ENCODE results near the gene RBKS.

RBKS gene

DNA sequence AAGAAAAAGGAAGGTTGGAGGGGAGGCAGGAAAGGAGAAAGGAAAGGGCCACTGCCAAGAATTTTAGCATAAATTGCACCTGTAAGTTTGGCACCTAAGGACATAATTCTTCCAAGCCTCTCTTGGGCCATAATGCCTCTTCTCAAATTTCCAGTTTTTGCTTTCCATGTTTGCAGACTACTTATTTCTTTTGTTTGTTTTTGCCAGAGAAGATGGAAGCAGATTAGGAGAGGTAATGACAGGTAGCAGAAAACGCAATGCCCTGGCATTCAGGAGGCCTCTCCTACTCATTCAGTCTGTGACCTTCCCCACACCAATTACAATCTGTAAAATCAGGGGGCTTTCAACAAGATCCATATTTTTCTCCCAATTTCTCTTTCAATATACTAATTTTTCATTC, 61.9 kb downstream of the RBKS start:
- no peak for DNase-seq

DNA sequence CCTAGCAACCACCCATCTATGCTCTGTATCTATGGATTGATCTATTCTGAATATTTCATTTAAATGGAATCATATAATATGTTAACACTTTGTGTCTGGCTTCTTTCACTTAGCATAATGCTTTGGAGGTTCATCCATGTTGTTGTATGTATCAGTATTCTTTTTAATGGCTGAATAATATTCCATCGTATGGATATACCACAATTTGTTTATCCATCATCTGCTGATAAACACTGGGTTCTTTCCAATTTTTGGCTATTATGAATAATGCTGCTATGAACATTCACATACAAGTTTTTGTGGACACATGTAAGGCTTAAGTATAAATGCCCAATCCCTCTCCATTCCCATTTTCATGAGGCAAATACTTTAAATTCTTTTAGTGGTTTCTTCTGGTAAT, 65.8 kb downstream of the RBKS start:
- DNase-seq: no peak

DNA sequence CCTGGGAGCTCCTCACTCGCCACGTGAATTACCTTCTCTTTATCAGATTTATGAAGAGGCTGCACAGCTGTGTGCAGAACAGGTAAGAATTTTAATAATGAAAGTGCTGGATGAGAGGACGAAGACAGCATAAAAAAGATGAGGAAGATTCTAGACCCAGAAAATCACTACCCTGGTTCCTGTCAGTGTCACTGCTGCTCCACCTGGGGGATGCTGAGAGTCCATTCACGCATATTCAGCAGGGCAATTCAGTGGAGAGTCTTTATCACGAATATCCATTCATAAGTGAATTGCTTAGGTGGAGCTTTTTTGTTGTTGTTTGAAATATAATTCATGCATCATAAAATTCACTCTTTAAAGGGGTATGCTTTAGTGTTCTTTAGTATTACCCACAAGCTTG, 66.6 kb downstream of the RBKS start:
- DNase-seq: no peak

DNA sequence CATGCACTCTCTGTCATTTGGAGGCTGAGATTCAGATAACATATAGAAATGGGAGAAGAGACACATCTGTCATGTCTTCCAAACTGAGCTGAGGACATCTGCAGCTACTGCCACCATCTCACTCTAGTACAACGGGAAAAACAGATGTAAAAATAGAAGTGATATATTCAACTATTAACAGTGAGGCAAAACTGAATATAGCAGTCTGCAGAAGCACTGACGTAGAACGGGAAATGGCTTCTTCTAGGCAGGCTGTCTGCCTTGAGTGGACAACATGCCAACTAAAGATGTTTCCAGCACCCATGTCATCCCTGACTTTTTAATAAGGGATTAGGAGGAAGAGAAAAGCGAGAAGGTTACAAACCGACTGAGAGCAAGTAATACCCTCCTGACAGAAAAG, 67.1 kb downstream of the RBKS start:
- DNase-seq: no peak

DNA sequence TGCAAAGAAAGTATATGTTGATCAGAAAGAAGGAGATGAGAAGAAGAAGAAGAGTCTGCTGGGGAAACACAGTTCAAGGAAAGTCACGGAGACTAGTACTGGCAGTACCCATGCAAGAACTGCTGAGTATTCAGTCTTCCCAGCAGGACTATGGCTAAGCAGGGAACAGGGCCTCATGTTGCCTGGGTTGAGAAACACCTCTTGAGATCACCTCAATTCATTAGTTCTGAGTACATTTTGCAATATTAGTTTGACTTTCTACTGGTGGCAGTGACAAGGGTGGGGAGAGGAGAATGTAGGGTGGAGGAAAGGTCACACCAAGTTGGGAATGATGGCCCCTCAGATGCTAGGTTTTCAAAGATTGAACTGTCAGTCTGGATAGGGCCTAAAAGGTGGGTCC, 68.1 kb downstream of the RBKS start:
- DNase-seq: no peak

DNA sequence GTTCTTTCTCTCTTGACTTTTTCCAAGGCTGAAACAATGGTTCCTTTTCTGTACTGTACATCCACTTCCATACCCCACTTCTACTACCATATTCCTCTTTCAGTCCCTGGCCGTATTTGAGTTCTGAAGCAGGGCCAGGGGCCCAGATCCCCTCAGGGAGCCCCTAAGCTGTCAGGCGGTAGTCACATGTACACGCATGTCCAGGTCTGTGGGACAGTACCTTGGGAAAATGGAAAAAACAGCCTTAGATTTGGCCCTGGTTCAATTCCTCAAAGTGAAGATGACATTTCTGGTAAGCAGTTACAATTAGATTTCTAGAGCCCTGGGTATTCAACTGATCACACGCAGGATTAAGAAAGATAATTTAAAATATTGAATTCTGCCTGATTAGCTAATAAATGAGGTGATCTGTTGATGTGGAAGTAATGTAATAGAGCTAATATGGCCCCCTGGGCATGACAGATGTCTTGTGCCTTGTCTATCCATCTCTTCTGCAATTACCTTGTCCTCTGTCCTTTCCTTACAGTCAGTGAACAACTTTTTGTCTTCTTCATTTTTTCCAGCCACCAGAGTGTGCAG, 74.2 kb downstream of the RBKS start:
- DNase-seq: no peak

DNA sequence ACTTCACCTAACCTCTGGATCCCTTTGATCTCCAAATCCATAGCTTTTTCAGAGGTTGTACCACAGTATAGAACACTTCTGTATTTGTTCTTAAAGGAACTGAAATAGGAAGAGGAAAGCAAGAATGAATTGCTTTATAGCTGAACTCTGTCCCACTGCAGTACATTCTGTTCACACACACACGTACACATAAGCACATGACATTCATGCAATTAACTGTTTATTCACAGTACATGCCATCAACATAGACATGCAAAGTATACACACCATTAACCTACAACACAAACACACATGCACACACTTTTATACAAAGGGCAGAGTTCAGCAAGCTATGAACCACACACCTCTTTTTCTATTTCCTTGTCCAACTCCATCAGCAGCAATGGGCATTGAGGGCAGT, 75.4 kb downstream of the RBKS start:
- DNase-seq: no peak

DNA sequence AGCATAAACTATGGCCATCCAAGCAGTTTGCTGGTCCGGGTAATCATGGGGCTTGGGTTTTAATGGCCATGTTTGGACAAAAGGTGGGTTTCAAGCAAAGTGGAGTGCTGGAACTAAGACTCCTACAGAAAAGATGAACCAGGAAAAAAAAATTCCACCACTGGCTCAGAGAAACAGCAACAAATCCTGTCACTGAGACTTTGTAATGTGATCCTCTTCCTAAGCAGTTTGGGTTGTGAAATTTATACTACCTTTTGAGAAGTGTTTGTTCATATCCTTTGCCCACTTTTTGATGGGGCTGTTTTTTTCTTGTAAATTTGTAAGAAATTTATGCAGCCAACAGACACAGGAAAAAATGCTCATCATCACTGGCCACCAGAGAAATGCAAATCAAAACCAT, 78.4 kb downstream of the RBKS start:
- DNase-seq: no peak

DNA sequence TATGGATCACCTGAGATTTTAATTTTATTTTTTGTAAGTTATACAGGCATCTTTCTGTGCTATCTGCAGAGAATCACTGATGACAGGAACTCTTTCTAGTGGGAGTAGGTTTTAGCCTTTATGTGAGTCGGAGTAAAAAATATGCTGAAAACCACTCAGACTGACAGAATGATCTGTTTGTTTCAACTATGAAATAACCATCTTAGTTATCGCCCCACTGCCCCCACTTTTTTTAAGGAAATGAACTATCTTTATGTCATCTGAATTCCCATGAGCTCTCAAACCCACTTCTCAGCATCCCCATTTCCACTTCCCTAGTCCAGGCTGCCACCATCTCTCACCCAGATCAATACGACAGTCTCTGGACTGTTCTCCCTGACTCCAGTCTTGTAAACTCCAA, 79.7 kb downstream of the RBKS start:
- DNase-seq: no peak

DNA sequence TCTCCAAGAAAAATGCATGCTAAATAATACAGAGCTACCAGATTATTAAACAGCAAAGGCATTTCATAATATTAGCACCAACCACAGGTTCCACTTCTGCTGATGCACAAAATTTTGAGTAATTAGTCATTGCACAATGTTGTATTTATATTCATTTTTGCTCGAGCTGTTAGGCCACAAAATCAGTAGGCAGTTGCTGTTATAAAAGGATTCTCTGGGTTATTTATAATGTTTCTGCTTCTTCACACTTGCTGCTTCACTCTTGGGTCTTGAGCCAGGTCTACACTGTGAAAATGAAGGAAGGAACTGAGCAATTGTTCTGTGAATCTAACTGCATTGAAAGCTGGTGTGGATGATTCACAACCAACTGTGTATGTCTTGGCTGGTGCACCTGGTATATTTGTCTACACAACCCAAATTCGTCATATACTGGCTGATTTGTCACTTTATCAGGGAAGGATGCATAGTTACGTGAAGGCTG, 80.4 kb downstream of the RBKS start:
- DNase-seq: no peak

DNA sequence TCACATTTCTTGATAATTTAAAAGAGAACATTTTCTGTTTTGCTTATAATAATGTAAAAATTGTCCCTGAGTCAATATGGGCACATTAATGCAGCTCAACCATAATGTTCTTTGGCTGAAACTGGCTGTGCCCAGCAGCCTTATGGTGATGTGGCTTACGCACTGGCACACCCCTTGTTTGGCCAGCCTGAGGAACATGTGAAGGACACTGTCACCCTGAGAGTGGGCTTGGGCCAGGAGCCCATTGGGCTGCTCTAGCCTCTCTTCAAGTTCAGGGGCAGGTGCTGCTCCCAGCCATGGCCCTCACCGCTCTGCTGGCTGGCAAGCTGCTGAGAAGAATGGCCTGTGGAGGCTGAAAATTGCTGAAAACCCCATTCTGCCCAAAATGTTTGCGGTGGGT, 81.2 kb downstream of the RBKS start:
- no peak for DNase-seq

DNA sequence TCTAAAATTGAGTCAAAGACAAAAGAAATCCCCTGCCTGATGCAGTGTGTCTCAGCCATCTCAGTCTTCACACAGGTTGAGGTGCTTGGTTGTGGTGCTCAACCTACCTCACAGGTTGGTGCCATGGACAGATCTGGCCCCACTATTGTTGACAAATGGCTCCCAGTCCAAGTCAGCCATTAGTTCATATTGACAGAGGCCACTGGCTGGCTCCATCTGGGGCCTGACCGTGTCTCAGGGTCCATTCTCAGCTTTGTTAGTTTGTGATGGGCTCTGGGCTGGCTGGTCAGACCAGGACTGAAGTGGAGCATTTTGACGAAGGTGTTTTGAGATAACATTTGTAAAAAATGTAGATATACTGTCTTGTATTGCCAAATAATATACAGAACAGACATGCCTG, 81.8 kb downstream of the RBKS start:
- no peak for DNase-seq

DNA sequence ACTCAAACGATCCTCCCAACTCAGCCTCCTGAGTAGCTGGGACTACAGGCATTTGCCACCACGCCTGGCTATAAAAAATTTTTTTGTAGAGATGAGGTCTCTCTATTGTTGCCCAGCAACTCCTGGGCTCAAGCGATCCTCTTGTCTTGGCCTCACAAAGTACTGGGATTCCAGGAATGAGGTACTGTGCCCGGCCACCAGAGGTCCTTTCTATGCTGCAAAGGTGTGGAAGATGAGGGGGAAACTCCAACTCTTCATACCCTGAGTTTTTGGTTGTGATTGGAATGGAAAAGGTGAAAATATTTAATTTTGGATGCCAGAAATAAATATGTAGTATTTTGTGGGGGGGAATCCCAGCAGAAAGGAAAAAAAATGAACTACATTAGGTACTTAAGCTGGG, 82.7 kb downstream of the RBKS start:
- peak; percentile 30 for DNase-seq

DNA sequence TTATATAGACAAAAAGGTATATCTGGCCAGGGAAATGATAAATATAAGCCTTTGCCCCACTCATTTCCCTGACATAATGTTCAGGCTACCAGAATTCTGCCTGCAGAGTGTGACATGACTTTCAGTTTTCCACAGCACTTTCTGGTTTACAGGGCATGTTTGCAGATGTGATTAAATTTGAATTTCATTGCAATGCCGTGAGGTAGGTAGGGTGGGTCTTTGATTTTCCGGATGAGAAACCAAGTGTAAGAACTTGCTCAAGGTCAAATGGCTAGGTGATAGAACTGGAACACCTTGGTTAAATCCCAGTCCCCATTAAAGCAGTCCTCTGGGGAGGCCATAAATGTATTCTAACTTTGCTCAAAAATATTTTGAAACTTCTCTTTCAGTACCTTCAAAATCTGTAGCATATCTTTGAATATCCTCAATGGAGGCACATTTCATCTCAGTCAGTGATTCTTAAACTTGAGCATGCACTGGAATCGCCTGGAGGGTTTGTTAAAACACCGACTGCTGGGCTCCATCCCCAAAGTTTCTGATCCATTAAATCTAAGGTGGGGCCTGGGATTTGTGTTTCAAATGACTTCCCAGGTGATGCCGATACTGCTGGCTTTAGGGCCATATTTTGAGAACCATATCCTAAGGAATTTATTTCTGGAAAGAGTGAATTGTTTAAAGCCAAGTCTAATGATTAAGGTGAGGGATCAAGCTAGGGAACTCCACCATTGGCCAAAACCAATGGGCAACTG, 83.7 kb downstream of the RBKS start:
- DNase-seq: no peak

DNA sequence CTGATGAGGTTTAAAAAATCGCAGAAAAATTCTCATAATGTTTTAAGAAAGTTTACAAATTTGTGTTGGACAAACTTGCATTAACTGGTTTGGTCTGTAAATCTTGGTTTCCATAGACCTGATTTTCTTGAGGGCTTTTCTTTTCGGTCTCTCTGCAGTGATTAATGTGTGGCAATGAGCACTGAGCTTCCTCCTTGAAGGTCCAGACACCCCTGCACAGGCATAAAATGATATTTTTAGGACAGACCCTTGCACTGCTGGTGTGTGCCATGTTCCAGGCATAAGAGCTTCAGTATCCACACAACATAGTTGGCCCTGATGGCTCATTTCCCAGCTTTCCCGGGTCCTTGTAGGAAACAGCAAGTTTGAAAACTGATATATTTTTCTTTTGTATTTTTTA, 85.0 kb downstream of the RBKS start:
- no peak for DNase-seq

DNA sequence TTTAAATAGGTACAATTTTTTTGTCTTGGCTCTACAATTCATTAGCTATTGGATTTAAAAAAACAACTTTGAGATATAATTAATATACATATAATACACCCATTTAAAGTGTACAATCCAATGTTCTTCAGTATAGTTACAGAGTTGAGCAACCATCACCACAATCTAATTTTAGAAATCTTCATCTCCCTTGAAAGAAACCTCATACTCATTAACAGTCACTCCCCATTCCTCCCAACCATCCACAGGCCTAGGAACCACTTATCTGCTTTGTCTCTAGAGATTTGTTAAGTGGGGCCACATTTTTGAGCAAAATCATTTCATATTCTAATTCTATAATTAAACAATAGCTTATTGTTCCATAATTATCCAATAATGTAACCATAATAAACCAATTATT, 86.0 kb downstream of the RBKS start:
- DNase-seq: no peak

DNA sequence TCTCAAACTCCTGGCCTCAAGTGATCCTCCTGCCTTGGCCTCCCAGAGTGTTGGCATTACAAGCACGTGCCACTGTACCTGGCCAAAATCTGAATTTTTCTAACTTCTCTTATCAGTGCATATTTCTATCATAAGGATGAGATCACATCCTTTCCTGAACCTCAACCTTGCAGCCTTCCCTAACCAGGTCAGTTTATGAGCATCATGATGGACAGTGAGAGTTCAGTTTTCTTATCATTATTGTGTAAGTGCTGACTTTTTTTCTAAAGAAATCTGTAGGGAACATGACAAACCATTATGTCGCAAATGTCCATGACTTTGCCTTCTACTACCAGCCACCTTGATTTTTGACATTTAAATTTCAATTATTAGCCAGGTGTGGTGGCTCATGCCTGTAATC, 87.1 kb downstream of the RBKS start:
- no peak for DNase-seq

DNA sequence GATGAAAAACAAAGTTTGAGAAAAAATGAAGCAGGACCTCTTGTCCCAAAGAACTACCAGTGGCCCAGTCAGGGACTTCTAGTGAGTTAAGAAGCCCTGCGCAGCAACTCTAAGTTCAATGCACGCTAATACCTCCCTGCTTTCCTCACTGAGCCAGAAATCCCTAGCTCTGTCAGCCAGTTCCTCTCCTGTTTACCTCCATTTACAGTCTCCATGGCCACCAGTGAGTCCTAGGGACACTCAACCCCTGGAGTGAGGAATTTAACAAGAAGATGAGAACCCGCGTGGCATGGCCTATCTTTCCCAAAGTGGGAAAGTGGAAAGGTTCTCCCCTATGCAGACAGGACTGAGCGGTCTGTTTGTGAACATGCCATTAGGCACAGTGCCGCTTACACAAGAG, 87.6 kb downstream of the RBKS start:
- DNase-seq: no peak

DNA sequence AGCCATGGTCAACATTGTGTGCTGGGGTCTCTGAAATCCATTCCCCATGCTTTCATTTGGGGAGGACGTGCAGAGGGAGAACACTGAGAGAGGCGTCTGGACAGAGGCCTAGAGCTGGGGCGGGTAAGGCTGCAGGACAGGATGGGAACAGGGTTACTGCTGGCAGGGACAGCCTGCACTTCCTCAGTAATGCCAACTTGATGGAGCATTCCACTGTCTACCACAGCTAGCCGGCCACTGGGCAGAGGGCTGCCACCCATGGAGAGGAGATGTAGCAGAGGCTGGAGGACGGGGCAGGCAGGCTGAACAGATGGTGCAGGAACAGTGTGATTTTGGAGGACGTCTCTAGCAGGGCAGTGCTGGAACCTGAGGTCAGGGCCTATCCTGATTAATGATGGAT, 89.3 kb downstream of the RBKS start:
- DNase-seq: no peak

DNA sequence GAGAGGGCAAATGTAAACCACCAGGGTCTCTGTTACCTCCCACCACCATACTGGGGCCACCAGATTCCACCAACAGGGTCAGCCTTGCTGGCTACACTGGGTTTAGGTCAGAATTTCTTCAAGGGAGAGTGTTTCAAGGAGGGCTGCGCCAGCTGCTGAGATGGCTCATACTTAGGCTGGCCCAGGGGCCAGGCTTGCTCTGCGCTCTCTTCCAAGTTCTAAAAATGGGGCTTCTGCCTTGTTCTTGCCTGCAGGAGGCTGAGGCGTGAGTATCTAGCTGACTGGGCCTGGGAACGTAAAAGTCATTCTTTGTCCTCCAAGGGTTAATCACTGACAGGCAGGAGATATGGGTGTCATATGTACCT, 90.6 kb downstream of the RBKS start:
- DNase-seq: no peak

DNA sequence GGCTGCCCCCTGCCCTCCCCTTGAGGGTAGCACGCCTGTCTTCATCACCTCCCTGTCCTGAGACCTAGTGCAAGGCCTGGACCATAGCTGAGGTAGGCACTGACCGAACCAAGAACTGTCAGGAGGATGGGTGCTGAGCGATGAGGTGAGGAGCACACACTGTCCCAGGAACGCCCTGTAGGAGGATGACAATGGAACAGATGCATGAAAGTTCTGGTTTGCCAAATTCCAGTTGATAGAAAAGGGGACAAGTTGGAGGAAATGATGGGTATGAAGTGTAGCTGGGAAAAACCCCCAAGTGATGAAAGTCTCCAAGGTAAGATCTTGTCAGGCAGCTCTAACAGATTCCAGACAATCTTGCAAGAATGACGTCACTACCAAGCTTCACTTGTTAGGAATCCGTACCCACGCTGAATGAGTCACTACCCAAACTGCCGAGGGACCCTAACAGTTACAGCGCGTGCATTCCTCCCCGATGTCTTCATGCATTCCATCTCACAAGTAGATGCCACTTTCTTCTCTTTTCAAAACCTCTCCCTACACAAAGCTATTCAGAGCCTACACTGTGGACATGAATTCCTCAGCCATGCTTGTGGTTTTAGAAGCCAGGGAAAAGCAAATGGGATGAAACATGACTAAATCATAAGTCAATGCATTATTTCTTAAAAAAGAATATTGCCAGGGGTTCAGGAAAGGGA, 91.1 kb downstream of the RBKS start:
- no peak for DNase-seq

DNA sequence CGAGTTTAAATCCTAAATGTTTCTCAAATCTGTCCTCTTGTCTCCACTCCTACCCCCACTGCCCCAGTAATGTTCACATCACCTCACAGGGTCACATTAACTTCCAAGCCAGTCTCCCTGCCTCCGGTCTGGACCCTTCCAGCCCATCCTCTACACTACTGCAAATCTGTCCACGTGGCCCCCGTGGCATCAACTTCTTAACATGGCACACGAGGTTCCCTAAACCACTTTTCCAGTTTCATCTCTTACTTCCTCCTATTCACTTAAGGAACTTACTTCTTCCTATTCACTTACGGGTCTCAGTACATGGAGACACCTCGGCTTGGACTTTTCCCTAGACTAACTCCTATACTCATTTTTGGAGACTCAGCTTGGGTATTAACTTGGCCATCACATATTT, 91.7 kb downstream of the RBKS start:
- no peak for DNase-seq

DNA sequence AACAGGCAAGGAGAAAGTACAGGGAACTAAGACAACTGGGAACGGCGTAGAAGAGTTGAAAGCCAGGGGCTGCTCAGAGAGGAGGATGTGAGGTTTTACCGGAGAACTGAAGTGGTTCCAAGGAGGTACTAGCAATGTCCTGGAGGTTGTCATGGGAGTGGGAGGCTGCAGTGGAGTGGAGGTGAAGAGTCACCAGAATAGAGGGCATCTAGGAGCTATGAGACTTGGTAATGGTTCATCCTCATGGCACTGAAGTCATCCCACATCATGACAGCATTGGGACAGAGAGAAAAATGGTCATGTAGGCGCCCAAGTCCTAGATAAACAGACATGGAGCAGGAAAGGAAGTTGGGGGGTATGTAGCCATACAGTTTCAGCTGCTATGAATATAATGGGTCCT, 92.3 kb downstream of the RBKS start:
- DNase-seq: no peak

All from stimulated activated CD8-positive, alpha-beta memory T cell treated with anti-CD3 and anti-CD28 coated beads, Interleukin-4, amount 100 ng/mL, for 48 hours (primary cell).